ENCODE data around the gene IGFBP1. TPM values are rescaled to one million over a fixed set of nuclear protein-coding genes. Genes with fewer than 3 reads are reported as not detected.
"Not testable (repeated sequence)": the region's sequence is repeated elsewhere in the genome, so short reads cannot be mapped to it uniquely, and the experiment has no call there.

Gene IGFBP1
- polyA plus RNA-seq, result under 1 TPM in 1 of 4 donors, not detected in 3; 0.27 TPM
- long read RNA-seq, donor 1, result 0 reads
- long read RNA-seq, donor 2, result 0 reads
- long read RNA-seq, donor 3, partial matches to known transcripts, result 0 of 1 reads
- long read RNA-seq, donor 3, other reads (novel, unspliced or antisense), result 0 of 1 reads
- long read RNA-seq, donor 4, result 0 reads
- long read RNA-seq, donor 5, result 0 reads
- long read RNA-seq, donor 6, result 0 reads
- long read RNA-seq, donor 7, result 0 reads
- long read RNA-seq, donor 8, result 0 reads
- long read RNA-seq, donor 9, result 0 reads
- long read RNA-seq, donor 10, result 0 reads

DNA sequence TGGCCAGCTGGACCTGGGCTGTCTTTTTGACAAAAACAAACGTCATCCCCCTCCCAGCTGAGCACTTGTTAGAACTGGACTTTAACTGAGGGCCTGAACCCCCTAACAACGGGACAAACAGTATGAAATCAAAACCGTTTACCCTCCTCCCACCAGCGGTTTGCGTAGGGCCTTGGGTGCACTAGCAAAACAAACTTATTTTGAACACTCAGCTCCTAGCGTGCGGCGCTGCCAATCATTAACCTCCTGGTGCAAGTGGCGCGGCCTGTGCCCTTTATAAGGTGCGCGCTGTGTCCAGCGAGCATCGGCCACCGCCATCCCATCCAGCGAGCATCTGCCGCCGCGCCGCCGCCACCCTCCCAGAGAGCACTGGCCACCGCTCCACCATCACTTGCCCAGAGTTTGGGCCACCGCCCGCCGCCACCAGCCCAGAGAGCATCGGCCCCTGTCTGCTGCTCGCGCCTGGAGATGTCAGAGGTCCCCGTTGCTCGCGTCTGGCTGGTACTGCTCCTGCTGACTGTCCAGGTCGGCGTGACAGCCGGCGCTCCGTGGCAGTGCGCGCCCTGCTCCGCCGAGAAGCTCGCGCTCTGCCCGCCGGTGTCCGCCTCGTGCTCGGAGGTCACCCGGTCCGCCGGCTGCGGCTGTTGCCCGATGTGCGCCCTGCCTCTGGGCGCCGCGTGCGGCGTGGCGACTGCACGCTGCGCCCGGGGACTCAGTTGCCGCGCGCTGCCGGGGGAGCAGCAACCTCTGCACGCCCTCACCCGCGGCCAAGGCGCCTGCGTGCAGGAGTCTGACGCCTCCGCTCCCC, at the start of gene IGFBP1:
Gene IGFBP1 (plus strand): TSS at position 304 of the 808 bp plus-strand sequence. CDS start 165 bp downstream, at position 469.
- no peak within 1 kb of the TSS for H3K27ac ChIP-seq (ENCODE audit: low read depth in 1 of 3, low read length in 2 of 3)
- peak within 1 kb of the TSS in 1 of 3 donors; percentile 8 for H3K4me3 ChIP-seq (ENCODE audit: low read depth in 1 of 3, low read length in 3 of 3)
- 1 to 6% (median 3%) methylated on average over 63 to 73 of the region's 73 CpGs for WGBS, 3 donors
- no peaks in the 10 kb centered on the region for H3K4me1 ChIP-seq (ENCODE audit: control insufficient read depth in 3 of 3, insufficient read depth in 2 of 3, low read depth in 1 of 3, low read length in 2 of 3)
- no peak for FAIRE-seq
- H3K27me3 ChIP-seq (ENCODE audit: control insufficient read depth in 3 of 3, insufficient read depth in 3 of 3, low read length in 3 of 3), result peaks cover 14 to 51% (median 19%) of the 10 kb centered on the region in 3 donors
- H3K36me3 ChIP-seq (ENCODE audit: control insufficient read depth in 3 of 3, insufficient read depth in 2 of 3, low read depth in 1 of 3, low read length in 3 of 3), result no peaks in the 10 kb centered on the region
- peak in 1 of 2 donors; percentile 40 for DNase-seq
- H3K9me3 ChIP-seq (ENCODE audit: control insufficient read depth in 2 of 2, insufficient read depth in 1 of 2, low read depth in 1 of 2, low read length in 1 of 2), result no peaks in the 10 kb centered on the region

DNA sequence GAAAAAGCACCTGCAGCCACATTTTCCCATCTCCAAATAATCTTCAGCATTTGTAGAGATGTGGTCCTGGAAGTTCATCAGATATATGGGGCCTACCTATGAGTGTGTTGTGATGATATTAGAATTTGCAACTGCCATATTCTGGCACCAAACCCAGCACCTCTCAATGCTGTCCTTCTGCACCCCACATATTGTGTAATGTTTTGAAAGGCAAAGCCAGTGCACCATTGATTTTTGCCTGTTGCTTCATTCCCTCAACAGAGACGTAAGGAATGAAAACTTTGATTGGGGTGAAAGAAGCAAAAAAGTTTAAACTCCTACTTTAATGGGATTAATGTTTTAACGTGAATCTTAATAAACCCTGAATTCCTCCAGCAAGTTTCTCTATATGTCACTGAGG, 49.4 kb upstream of the IGFBP1 start:
- H3K27ac ChIP-seq (ENCODE audit: low read depth in 1 of 3, low read length in 2 of 3); H3K4me1 ChIP-seq (ENCODE audit: control insufficient read depth in 3 of 3, insufficient read depth in 2 of 3, low read depth in 1 of 3, low read length in 2 of 3); DNase-seq; FAIRE-seq; H3K9me3 ChIP-seq (ENCODE audit: control insufficient read depth in 2 of 2, insufficient read depth in 1 of 2, low read depth in 1 of 2, low read length in 1 of 2); H3K4me3 ChIP-seq (ENCODE audit: low read depth in 1 of 3, low read length in 3 of 3); H3K36me3 ChIP-seq (ENCODE audit: control insufficient read depth in 3 of 3, insufficient read depth in 2 of 3, low read depth in 1 of 3, low read length in 3 of 3); H3K27me3 ChIP-seq (ENCODE audit: control insufficient read depth in 3 of 3, insufficient read depth in 3 of 3, low read length in 3 of 3): not testable (repeated sequence)
- WGBS, 3 donors, result 66 to 88% (median 75%) methylated on average over 2 of the region's 2 CpGs

DNA sequence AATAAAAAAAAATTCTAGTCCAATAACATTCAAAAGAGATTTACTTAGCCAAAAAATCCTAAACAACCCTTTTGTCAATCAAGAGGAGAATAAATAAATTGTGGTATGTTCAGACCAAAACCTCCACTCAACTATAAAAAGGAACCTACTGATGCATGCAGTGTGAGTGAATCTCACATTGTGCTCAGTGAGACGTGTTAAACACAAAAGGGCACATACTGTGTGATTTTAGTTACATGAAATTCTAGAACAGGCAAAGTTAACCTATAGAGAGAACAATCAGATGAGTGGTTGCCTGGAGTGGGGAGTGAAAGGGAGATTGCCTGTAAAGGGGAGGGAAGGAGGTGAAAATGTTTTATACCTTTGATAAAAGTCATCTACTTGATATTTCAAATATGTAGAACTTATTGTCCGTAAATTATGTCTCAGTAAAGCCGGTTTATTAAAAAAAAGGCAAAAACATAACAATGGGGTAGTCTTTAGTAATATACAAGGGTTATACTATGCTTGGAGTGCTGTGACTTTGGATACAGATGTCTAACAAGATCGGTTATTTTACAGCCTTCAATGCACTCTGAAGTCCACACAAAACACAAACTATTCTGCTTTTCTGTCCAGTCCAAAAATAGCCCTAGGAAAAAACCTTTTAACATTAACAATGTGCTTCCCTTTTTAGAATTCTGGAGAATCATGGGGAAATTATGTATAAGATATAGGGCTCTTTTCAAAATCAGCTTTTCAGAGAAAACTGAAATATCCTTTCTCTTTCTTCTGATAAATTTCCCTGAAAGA, 46.2 kb upstream of the IGFBP1 start:
- H3K4me1 ChIP-seq (ENCODE audit: control insufficient read depth in 3 of 3, insufficient read depth in 2 of 3, low read depth in 1 of 3, low read length in 2 of 3); H3K36me3 ChIP-seq (ENCODE audit: control insufficient read depth in 3 of 3, insufficient read depth in 2 of 3, low read depth in 1 of 3, low read length in 3 of 3); FAIRE-seq; H3K4me3 ChIP-seq (ENCODE audit: low read depth in 1 of 3, low read length in 3 of 3); H3K27me3 ChIP-seq (ENCODE audit: control insufficient read depth in 3 of 3, insufficient read depth in 3 of 3, low read length in 3 of 3); H3K27ac ChIP-seq (ENCODE audit: low read depth in 1 of 3, low read length in 2 of 3); H3K9me3 ChIP-seq (ENCODE audit: control insufficient read depth in 2 of 2, insufficient read depth in 1 of 2, low read depth in 1 of 2, low read length in 1 of 2); DNase-seq: not testable (repeated sequence)
- 53 to 65% (median 59%) methylated on average over 4 of the region's 4 CpGs for WGBS, 3 donors

DNA sequence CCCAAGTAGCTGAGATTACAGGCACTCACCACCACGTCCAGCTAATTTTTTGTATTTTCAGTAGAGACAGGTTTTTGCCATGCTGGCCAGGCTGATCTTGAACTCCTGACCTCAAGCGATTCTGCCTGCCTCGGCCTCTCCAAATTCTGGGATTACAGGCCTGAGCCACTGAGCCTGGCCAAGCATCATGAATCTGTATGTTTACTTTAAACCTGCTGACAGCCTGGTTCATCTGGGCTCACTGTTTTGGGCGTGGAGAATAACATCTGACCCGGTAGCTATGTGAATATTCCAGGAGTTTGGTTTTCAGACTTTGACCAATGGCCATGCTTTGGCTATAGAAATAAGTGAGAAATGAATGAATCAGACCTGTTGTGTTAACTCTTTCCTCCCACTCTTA, 41.8 kb upstream of the IGFBP1 start:
- H3K9me3 ChIP-seq (ENCODE audit: control insufficient read depth in 2 of 2, insufficient read depth in 1 of 2, low read depth in 1 of 2, low read length in 1 of 2); FAIRE-seq; DNase-seq: not testable (repeated sequence)

DNA sequence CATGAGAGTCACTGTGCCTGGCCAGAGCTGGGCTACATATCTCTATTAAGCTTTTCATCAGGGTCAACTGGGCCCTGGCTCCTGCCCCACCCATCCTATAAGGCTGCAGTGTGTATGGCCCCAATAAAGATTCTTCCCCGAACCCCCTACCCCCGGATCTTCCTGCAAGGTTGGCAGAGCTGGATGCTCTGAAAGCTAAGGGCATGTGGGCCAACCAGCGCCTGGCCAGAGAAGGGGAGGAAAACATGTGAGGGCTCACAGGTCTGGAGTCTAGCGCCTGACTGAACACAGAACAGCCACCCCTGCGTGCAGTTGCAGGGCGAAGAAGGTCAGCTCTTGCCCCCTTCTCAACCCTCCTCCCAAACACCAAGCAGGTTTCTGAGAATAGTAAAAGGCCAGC, 39.6 kb upstream of the IGFBP1 start:
- H3K36me3 ChIP-seq (ENCODE audit: control insufficient read depth in 3 of 3, insufficient read depth in 2 of 3, low read depth in 1 of 3, low read length in 3 of 3); H3K9me3 ChIP-seq (ENCODE audit: control insufficient read depth in 2 of 2, insufficient read depth in 1 of 2, low read depth in 1 of 2, low read length in 1 of 2); DNase-seq; H3K4me3 ChIP-seq (ENCODE audit: low read depth in 1 of 3, low read length in 3 of 3); H3K4me1 ChIP-seq (ENCODE audit: control insufficient read depth in 3 of 3, insufficient read depth in 2 of 3, low read depth in 1 of 3, low read length in 2 of 3); H3K27ac ChIP-seq (ENCODE audit: low read depth in 1 of 3, low read length in 2 of 3); FAIRE-seq; H3K27me3 ChIP-seq (ENCODE audit: control insufficient read depth in 3 of 3, insufficient read depth in 3 of 3, low read length in 3 of 3): not testable (repeated sequence)
- 74 to 83% (median 83%) methylated on average over 6 of the region's 6 CpGs for WGBS, 3 donors

More for the DNA sequence above, 41.8 kb upstream of the IGFBP1 start:
- H3K4me3 ChIP-seq (ENCODE audit: low read depth in 1 of 3, low read length in 3 of 3); H3K36me3 ChIP-seq (ENCODE audit: control insufficient read depth in 3 of 3, insufficient read depth in 2 of 3, low read depth in 1 of 3, low read length in 3 of 3); H3K4me1 ChIP-seq (ENCODE audit: control insufficient read depth in 3 of 3, insufficient read depth in 2 of 3, low read depth in 1 of 3, low read length in 2 of 3); H3K27ac ChIP-seq (ENCODE audit: low read depth in 1 of 3, low read length in 2 of 3); H3K27me3 ChIP-seq (ENCODE audit: control insufficient read depth in 3 of 3, insufficient read depth in 3 of 3, low read length in 3 of 3): not testable (repeated sequence)
- 39 to 59% (median 58%) methylated on average over 5 of the region's 5 CpGs for WGBS, 3 donors

DNA sequence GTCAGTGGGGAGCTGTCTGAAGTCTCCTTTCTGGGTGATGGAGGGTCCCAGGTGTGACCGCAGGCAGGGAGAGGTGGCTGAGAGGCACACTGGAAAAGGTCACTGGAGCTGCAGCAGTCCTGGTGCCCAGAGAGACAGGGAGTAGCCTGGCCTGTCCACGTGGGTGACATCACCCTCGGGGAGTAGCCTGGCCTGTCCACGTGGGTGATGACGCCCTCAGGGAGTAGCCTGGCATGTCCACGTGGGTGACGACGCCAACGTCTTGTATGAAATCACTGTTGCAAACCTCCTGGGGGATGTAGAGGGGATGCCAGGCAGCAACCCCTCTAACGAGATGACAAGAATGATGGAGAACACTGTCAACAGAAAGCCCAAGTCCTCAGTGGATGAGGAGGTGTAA, 35.3 kb upstream of the IGFBP1 start:
- H3K27me3 ChIP-seq (ENCODE audit: control insufficient read depth in 3 of 3, insufficient read depth in 3 of 3, low read length in 3 of 3); DNase-seq; H3K9me3 ChIP-seq (ENCODE audit: control insufficient read depth in 2 of 2, insufficient read depth in 1 of 2, low read depth in 1 of 2, low read length in 1 of 2); H3K27ac ChIP-seq (ENCODE audit: low read depth in 1 of 3, low read length in 2 of 3); H3K4me3 ChIP-seq (ENCODE audit: low read depth in 1 of 3, low read length in 3 of 3); H3K36me3 ChIP-seq (ENCODE audit: control insufficient read depth in 3 of 3, insufficient read depth in 2 of 3, low read depth in 1 of 3, low read length in 3 of 3); FAIRE-seq; H3K4me1 ChIP-seq (ENCODE audit: control insufficient read depth in 3 of 3, insufficient read depth in 2 of 3, low read depth in 1 of 3, low read length in 2 of 3): not testable (repeated sequence)
- 53 to 84% (median 73%) methylated on average over 8 to 10 of the region's 10 CpGs for WGBS, 3 donors

DNA sequence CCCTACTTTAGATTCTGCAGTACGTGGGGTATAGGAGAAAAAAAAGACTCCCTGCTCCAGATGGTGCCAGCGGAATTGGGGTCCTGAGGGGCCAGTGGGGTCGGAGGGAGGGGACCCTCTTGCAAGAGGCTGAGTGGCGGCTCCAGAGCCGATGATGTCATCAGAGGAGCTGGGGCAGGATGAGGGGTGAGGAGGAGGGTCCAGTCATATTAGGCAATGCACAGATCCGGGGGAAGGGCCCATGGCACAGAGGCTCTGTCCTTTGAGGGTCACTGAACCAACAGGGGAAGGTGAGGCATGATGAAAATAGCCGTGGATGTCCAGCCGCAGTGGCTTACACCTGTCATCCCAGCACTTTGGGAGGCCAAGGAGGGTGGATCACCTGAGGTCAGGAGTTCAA, 34.8 kb upstream of the IGFBP1 start:
- DNase-seq; H3K4me1 ChIP-seq (ENCODE audit: control insufficient read depth in 3 of 3, insufficient read depth in 2 of 3, low read depth in 1 of 3, low read length in 2 of 3); H3K27me3 ChIP-seq (ENCODE audit: control insufficient read depth in 3 of 3, insufficient read depth in 3 of 3, low read length in 3 of 3); FAIRE-seq; H3K36me3 ChIP-seq (ENCODE audit: control insufficient read depth in 3 of 3, insufficient read depth in 2 of 3, low read depth in 1 of 3, low read length in 3 of 3); H3K4me3 ChIP-seq (ENCODE audit: low read depth in 1 of 3, low read length in 3 of 3); H3K9me3 ChIP-seq (ENCODE audit: control insufficient read depth in 2 of 2, insufficient read depth in 1 of 2, low read depth in 1 of 2, low read length in 1 of 2); H3K27ac ChIP-seq (ENCODE audit: low read depth in 1 of 3, low read length in 2 of 3): not testable (repeated sequence)
- WGBS, 3 donors, result 60 to 84% (median 76%) methylated on average over 8 of the region's 8 CpGs

DNA sequence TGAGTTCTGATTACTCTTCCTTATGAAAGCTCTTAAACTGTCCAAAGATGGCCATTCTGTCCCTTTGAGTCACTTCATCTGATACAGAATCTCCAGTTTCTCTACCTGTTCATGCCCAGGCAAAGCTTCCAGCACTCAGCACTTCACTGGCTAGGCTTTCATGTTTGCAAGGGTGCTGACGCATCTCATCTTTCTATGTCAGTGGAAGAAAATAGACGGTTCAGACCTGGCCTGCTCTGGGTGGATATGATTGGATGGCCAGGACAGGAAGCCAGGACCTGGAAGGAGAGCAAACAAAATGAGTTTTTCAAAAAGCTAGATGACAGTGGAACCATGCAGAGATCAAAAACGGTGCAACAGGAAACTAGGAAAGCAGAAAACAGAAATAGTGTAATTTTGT, 32.6 kb upstream of the IGFBP1 start:
- 38 to 49% (median 40%) methylated on average over 3 of the region's 3 CpGs for WGBS, 3 donors
- not testable (repeated sequence) for H3K4me3 ChIP-seq (ENCODE audit: low read depth in 1 of 3, low read length in 3 of 3); FAIRE-seq; H3K36me3 ChIP-seq (ENCODE audit: control insufficient read depth in 3 of 3, insufficient read depth in 2 of 3, low read depth in 1 of 3, low read length in 3 of 3); DNase-seq; H3K27ac ChIP-seq (ENCODE audit: low read depth in 1 of 3, low read length in 2 of 3); H3K4me1 ChIP-seq (ENCODE audit: control insufficient read depth in 3 of 3, insufficient read depth in 2 of 3, low read depth in 1 of 3, low read length in 2 of 3); H3K9me3 ChIP-seq (ENCODE audit: control insufficient read depth in 2 of 2, insufficient read depth in 1 of 2, low read depth in 1 of 2, low read length in 1 of 2); H3K27me3 ChIP-seq (ENCODE audit: control insufficient read depth in 3 of 3, insufficient read depth in 3 of 3, low read length in 3 of 3)
